ENCODE data around the gene IL4.

DNA sequence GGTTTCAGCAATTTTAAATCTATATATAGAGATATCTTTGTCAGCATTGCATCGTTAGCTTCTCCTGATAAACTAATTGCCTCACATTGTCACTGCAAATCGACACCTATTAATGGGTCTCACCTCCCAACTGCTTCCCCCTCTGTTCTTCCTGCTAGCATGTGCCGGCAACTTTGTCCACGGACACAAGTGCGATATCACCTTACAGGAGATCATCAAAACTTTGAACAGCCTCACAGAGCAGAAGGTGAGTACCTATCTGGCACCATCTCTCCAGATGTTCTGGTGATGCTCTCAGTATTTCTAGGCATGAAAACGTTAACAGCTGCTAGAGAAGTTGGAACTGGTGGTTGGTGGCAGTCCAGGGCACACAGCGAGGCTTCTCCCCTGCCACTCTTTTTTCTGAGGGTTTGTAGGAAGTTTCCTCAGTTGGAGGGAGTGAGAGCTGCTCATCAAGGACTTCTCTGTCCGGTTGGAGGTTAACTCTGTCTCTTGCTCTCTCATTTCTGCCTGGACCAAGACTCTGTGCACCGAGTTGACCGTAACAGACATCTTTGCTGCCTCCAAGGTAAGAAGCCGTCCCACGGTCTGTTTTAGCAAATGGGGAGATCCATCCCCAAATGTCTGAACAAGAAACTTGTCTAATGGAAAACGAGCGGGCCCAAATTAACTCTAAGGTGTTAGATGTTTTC lies at the start of gene IL4:
- TF ChIP-seq, protein P1, sequence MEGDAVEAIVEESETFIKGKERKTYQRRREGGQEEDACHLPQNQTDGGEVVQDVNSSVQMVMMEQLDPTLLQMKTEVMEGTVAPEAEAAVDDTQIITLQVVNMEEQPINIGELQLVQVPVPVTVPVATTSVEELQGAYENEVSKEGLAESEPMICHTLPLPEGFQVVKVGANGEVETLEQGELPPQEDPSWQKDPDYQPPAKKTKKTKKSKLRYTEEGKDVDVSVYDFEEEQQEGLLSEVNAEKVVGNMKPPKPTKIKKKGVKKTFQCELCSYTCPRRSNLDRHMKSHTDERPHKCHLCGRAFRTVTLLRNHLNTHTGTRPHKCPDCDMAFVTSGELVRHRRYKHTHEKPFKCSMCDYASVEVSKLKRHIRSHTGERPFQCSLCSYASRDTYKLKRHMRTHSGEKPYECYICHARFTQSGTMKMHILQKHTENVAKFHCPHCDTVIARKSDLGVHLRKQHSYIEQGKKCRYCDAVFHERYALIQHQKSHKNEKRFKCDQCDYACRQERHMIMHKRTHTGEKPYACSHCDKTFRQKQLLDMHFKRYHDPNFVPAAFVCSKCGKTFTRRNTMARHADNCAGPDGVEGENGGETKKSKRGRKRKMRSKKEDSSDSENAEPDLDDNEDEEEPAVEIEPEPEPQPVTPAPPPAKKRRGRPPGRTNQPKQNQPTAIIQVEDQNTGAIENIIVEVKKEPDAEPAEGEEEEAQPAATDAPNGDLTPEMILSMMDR (IDR thresholded peaks at IDR 0.05; ENCODE audit: poor library complexity), result no peak
- no peak for TF ChIP-seq EZH2 (IDR thresholded peaks at IDR 0.05; ENCODE audit: borderline replicate concordance)
- no peak for TF ChIP-seq EZH2phosphoT487 (IDR thresholded peaks at IDR 0.05; ENCODE audit: low read depth, severe bottlenecking, unreplicated experiment)

Measured in hepatocyte (in vitro differentiated cells).